Measurements from ENCODE around the gene FAM222B. TPM values are rescaled to one million over a fixed set of nuclear protein-coding genes. Genes with fewer than 3 reads are reported as not detected.

Gene FAM222B
- total and polyA plus RNA-seq, 9 of the 15 experiments (the other 6 are each of a cell fraction or from before 2014, with no cell fraction given), result 4.0 to 34.6 (median 7.5) TPM

GRCh38 chr17:28750178-28751047 is 92.2 kb downstream of the FAM222B start (continued):
- TF ChIP-seq ZNF551 (CRISPR knock-in tag; IDR thresholded peaks at IDR 0.05) (no peak), TGIF2 (CRISPR knock-in tag; IDR thresholded peaks at IDR 0.05) (no peak), KLF13 (tag; IDR thresholded peaks at IDR 0.05; ENCODE audit: borderline replicate concordance, low read depth) (0 out of 2 replicates have a peak, but pooled peaks have one; percentile 39), EWSR1 (IDR thresholded peaks at IDR 0.05; ENCODE audit: borderline replicate concordance, low read depth, partially characterized antibody) (no peak), E2F3 (CRISPR knock-in tag; IDR thresholded peaks at IDR 0.05) (no peak), CCAR2 (IDR thresholded peaks at IDR 0.05; ENCODE audit: low read depth, low read length) (no peak; the same call in 1 of the 2 replicates), KDM4B (IDR thresholded peaks at IDR 0.05; ENCODE audit: borderline replicate concordance in 2 of 2, low read depth in 1 of 2) (peak in 1 of 2 experiments; percentile 40; a peak in 1 of 4 replicates), POLR2H (tag; IDR thresholded peaks at IDR 0.05; ENCODE audit: low read depth) (0 out of 2 replicates have a peak, but pooled peaks have one; percentile 46), RERE (CRISPR knock-in tag; IDR thresholded peaks at IDR 0.05; ENCODE audit: borderline replicate concordance) (no peak), ATF4 (CRISPR knock-in tag; IDR thresholded peaks at IDR 0.05) (no peak), CCNT2 (IDR thresholded peaks at IDR 0.05; ENCODE audit: borderline replicate concordance, extremely low read depth, insufficient read length, low read depth, low read length) (no peak), ZKSCAN1 (IDR thresholded peaks at IDR 0.05; ENCODE audit: low read depth, low read length) (peak; percentile 30; the same call in 1 of the 2 replicates), ZNF785 (CRISPR knock-in tag; IDR thresholded peaks at IDR 0.05) (no peak), RBM17 (IDR thresholded peaks at IDR 0.05; ENCODE audit: borderline replicate concordance, low read depth, low read length) (no peak), POU5F1 (IDR thresholded peaks at IDR 0.05; ENCODE audit: borderline replicate concordance, low read depth, low read length, partially characterized antibody) (peak; percentile 23)

Data from K562 (cell line).